ENCODE data around the gene DNAJB13.

GRCh38 chr11:73913472-73913871 lies 37.4 kb upstream of the DNAJB13 start:
- TF ChIP-seq CTCF (IDR thresholded peaks at IDR 0.05) = no peak
- TF ChIP-seq POLR2A (IDR thresholded peaks at IDR 0.05) = no peak

Measured in right lobe of liver (tissue), 4 donors.